HG02588 (cell line): ENCODE measurements around the gene OSBPL10.
"Not testable (repeated sequence)": the region's sequence is repeated elsewhere in the genome, so short reads cannot be mapped to it uniquely, and the experiment has no call there.

Experiments
- ATAC-seq: cut with Tn5 transposase; IDR thresholded peaks from one replicate; pipeline ENCODE4 v1.9.1; 2021; ENCODE audit warnings: mild to moderate bottlenecking, moderate library complexity; ENCODE audit not compliant: unreplicated experiment

Gene OSBPL10

DNA sequence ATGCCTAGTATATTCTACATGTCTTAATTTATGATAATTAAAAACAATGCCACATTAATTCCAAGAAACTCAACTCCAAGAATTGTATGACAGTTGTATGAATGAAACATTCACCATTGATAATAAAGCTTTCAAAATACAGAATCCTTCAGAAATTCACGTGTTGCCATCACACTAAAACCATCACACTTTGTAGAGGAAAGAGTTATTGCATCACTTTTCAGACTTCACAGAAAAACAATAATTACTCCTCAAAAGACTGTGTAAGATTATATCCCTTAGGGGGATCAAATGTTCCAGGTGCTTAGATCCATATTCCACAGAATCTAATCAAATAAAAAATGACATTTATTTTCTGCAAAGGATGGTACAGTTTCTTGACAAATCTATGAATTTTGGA is 85.0 kb downstream of the OSBPL10 start:
- no peak for ATAC-seq

DNA sequence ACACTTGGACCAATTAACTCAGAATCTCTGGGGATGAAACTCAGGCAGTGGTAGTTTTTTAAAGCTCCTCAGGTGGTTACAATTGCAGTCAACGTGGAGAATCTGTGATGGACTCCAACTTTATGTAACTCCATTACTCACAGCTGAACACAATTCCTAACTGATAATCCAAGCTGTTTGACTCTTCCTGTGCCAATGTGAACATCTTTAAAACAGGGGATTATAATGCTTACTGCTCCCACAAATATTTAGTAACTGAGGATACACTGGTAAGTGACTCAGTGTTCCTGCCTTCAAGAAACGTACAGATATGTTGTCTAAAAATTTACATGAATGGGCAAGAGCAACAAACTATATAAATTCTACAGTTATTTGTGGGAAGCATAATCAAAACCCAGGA is 85.6 kb downstream of the OSBPL10 start:
- ATAC-seq = no peak

DNA sequence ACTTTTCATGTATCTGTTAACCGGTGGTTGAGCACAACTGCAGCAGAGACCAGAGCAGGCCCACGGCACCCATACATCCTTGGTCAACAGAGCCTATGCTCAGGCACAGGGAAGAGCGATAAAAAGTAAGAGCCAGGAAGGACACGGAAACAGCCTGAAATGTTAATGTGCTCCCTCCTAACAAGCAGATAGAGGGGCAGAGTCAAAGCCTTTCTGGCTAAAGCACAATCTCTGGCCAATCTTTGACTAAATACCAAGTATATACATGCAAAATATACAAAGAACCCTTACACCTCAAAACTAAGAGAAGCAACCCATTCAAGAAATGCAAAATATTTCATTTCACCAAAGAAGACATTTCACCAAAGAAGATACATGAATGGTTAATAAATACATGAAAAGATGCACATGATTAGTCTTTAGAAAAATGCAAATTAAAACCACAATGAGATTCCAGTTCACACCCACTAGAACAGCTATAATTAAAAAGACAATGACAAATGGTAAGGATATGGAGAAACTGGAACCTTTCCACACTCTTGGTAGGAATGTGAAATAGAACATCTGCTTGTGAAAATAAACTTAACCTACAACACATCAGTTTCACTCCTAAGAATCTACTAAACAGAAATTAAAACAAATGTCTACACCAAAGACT is 88.0 kb downstream of the OSBPL10 start:
- ATAC-seq = no peak

DNA sequence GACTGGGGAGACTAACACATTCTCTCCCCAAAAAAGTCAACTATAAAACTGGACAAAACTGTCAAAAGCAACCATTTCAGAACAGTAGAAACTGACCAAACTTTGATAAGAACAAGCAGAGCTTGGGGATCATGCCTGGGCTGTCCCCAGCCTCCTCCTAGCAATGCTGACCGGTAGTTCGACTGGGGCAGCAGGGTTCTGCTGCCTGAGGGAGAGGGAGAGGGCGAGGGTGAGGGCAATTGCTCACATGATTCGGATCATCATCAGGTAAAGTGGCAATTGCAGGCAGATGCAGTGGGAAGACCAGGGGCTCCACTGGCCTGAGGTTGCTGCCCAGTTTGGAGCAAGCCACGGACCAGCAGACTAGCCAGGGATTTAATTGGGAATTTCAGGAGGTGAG is 88.6 kb downstream of the OSBPL10 start:
- no peak for ATAC-seq

DNA sequence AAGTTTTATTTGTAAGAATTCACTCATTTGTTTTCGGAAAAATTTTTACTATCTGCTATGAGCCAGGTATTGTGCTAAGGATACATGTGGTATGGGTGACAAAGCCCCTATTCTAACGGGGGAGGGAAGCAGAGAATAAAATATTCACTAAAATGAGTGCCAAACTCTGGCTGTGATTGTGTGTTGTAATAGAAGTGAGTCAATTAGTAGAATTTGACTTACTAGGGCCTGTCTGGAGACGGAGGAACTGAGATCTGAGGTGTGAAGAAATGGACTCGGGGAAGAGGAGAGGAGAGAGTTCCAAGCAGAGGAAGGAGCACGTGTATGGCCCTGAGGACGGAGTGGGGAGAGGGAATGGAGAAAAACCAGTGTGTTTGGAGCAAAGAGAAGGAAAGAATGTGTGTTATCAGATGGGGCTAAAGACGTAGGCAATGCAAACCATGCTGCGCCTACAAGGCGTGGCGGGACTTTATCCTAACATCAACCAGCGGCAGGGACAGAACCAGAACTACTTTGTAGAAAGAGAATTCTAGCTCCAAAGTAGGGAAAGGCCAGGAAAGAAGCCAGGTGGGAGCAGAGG is 89.1 kb downstream of the OSBPL10 start:
- ATAC-seq = no peak

DNA sequence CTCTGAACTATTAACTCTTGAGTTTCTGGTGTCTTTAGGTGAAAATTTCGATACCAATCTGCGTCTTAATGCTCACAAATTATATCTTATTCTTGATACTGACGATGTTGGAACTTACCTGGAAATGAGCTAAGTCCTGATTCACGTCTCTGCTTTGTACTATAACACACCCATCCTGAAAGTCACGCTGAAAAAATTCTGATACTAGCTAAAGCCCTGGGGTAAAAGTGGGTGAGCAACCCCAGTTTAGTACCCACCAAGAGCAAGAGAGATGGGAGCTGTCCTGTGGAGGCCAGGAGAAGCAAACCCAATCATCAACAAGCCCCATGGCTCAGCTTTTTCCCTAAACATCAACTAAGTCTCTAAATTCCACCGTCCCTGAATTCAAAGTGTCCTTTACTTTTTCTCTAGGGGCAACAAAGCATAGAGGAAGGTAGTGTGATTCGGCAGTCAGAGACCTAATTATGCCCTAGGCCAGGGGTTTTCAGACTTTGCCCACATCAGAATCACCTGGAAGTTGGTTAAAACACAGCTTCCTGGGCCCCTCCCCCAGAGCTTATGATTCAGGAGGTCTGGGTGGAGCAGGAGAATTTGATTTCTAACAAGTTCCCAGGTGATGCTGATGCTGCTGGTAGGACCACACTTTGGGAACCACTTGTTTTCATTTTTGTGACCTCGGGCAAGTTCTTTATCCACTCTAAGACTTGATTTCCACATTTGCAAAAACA is 90.2 kb downstream of the OSBPL10 start:
- ATAC-seq = no peak

DNA sequence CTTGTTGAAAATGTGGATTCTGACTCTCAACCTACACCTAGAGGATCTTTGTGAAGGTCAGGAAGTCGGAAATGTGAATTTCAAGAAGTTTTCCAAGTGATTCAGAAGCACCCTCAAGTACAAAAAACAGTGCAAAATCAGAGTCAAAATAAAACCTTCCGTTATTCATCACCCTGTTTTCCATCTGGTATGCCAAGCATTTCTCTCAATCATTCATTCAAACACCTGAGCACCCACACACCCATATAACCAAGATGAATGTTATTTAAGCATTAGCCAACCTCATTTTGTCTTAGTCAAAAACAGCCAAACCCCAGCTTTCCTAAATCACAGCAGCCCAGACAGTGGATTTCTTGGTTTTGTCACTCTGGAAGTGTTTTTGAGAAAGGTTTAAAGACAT is 91.1 kb downstream of the OSBPL10 start:
- no peak for ATAC-seq

DNA sequence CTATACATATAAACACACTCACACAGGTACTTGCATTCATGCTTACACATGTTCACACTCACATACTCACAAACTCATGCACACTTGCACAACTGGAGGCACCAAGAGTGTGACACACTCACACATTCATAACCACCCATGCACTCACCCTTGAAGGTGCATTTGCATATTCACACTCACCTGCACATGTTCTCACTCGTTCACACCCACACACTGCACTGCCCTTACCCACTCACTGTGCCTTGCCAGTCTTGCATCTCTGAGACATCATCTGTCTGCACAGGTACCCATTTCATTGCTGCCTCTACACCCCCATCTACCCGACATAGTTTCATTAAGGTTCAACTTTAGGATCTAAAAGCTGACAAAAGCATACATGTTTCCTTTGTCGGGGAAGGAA is 95.8 kb downstream of the OSBPL10 start:
- ATAC-seq = no peak

DNA sequence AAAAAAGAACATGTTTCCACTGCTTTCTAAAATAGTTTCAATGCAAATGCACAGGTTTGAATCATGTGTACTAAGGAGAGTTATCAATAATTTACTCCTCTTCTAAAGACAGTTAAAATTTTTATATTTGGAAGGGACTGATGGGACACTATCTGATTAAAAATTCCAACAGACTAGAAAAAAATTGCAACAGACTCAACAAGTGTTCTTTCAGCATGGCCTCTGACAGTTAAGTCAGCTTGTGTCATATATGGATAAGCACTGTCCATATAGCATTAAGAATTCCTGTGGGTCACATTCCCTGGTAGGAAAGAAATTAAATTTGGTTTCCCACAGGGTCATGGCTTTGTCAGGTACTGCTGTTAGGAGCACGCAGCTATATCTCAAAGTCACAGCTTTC is 96.8 kb downstream of the OSBPL10 start:
- ATAC-seq = no peak

DNA sequence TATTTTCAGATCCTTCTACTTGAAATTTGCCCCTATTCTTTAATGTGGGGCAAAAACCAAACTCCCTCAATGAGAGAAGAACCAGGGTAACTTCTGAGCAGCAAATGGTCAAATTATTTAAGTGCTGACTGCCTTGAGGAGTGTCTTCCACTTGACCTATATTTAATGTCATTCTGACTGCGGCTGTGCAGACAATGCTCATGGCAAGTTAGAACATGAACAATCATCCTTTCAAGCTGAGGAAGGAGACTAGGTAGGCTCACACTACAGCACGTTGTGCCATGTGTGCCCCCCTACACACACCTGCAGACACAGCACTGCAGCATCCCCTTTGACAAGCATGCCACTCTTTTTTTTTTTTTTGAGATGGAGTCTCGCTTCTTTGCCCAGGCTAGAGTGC is 98.2 kb downstream of the OSBPL10 start:
- no peak for ATAC-seq

DNA sequence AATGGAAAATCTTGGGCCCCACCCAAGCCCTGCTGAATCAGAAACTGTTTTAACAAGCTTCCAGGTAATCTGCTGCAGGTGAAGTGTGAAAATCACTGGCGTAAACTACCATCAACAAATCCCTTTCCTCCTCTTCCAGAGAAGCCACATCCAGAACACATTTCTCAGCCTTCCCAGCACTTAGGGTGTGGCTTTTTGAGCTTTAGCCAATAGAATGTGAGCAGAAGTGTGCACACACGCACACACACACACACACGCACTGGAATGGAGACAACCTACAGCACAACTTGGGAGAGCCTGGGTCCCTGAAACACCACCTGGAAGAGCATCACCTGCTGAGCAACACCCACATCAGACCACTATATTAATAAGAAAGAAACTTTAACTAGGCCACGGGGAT is 98.6 kb downstream of the OSBPL10 start:
- ATAC-seq = no peak

DNA sequence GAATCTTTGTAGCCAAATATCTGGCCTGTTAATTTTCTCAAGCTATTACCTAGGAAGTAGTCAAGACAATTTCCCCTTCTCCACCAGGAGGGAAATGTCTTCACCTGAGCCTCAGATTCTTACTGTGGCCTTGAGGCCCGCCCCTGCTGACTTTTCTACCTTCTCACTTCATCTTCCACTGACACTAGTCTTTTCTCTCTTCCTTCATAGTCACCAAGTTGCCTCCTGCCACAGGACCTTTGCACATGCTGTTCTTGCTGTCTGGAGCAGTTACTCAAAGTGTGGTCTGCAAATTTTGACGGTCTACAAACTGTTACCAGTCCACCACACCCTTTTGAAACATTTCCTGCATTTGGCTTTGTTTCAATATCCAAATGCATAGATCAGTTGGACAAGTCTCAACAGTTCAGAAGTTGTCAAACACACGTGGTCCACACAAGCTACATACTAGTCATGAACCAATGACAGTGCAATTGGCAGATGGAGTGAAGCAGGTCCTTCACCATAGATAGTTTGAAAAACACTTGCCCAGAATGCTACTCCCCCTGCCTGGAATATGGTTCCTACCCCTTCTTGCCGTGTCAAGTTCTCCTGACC is 100.5 kb downstream of the OSBPL10 start:
- ATAC-seq = no peak

DNA sequence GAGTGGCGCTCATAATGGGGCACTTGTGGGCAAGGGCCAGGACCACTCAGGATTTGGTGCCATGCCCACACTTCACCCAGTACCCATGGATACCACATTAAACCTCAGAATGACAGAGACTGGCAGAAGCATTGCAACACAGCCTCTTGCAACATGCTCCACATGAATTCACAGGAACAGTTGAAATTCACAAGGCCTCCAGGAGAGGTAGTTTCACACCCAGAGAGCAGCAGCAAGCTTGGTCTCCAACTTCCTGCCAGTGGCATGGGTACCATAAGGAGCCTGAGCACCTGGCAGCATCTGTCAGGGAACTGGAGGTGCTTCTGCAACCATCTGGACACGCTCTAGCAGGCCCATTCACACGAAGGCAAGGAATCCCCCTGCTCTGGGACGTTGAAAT is 101.0 kb downstream of the OSBPL10 start:
- no peak for ATAC-seq

DNA sequence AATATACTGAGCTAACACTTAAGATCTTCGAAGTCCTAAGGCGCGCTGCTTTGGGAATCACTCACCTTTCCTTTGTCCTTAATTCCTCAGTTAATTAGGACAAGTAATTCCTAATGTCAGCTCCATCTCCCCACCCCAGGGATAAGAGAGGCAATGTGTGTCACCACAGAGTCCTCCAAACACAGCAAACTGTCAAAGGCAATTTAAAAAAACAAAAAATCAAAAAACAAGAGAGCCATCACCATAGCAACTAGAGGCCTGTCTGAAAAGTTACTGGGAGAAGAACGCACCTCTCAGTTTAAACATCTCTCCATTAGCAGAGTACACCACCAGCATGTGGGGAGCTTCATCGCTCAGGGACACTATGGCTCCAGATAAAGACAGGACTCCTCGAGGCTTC is 101.7 kb downstream of the OSBPL10 start:
- ATAC-seq = no peak

DNA sequence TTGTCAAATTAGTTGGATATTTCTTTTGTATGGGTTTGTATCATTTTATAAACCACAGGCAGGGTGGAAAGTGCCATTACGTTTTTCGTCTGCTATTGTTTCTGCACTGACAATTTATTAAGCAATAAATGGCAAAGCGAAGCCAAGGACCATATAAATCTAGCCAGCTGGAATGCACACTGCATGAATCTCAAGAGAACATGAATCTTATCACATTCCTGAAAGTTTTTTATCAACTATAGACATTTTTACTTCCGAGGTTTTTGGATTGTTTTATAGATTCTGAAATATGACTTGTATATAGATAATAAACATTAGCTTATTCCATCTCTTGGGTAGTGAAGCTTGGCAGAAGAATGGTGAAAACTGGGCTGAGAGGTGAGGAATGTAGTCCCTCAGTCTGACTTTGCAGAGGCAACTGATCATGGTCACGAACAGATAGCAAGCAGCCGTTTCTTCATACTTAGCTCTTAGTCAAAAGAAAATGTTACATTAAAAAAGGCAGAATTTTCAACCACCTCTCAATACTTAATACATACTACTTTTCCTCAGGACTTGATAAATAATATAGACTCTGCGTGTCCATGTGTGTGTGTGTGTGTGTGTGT is 102.7 kb downstream of the OSBPL10 start:
- no peak for ATAC-seq

DNA sequence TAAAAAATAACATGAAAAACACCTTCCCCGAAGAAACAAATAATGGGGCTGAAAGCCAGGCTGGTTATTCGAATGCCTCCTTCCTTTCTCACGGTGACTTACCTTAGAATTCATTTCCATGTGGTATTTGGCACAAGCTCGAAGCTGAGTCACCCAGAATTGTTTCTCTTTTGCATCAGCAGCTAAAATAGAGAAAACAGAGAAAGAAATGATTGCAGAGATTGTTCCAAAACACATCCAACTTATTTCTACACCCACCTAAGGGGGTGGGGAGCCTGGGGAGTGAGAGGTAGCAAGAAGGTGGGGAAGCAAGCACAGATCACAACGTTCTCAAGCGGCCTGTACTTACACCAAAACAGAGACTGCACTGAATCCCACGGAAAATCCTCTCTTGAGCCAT is 104.7 kb downstream of the OSBPL10 start:
- no peak for ATAC-seq

DNA sequence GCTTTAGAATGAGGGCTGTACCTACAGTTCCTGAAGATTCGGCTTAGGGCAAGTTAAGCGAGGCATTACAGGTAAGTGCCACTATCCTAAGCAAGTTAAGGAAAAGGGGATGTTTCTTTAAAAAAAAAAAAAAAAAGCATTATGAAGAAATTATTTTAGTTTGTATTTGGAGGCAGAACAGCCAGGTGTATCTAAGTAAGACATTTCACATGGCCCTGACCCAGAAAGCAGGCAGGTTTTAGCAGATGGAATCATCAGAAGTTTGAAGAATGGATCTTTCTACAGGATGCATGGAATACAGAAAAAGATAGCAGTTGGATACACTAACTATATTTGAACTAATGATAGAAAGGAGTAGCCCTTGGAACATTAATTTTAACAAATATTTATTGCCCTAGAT is 105.6 kb downstream of the OSBPL10 start:
- ATAC-seq = no peak

DNA sequence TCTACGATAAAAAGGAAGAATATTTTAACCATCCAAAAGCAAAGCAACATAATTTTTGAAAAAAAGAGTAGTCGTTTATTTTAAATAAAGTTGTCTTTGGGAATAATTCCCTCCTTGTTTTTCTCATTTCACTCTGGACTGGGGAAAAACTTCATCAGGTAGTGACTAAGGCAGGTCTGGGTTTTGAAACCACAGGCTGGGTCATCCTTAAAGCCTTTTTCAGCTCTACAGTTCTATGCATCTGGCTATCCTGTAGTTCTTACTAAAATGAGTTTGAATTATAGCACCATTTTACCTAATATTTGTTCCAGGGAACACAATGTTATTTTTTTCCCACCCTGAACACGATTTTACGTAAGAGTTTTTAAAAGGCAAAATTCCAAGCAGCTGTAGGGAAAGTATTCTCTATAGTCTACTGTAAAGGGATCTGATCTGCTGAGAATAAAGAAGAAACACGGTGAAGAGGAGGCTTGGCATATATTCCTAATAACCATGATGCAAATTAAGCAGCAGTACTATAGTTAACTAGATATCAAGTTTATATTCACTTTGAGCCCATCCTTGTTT is 107.7 kb downstream of the OSBPL10 start:
- no peak for ATAC-seq

DNA sequence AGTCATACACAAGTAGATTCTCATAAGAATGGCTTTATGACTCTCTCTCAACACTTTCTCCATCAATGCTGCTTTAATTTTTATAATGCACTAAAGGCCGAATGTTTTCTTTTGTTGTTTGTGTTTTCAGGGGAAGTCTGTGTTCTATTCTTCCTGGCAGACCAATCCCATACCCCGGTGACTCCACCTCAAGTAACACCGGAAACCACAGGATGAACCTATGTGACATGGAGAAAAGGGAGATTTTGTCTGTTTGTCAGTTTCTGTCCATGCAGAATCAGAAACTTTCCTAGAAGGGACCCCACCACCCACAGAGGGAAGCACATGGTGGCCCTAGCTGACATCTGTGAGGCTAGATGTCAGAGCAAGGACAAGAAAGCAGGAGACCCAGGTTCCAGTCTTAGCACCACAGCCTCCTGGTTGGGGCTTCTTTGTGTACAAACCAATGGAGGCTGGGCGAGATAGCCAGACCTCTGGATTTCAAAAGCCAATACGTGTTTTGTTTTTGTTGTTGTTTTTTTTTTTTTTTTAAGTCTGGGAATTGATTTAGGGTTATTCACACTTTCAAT is 109.0 kb downstream of the OSBPL10 start:
- no peak for ATAC-seq

DNA sequence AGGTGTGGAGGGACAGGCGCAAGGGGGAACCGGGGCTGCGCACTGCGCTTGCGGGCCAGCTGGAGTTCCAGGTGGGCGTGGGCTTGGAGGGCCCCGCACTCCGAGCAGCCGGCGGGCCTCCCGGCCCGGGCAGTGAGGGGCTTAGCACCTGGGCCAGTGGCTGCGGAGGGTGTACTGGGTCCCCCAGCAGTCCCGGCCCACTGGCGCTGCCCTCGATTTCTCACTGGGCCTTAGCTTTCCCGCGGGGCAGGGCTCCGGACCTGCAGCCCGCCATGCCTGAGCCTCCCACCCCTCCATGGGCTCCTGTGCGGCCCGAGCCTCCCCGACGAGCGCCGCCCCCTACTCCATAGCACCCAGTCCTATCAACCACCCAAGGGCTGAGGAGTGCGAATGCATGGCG is 111.0 kb downstream of the OSBPL10 start:
- not testable (repeated sequence) for ATAC-seq

DNA sequence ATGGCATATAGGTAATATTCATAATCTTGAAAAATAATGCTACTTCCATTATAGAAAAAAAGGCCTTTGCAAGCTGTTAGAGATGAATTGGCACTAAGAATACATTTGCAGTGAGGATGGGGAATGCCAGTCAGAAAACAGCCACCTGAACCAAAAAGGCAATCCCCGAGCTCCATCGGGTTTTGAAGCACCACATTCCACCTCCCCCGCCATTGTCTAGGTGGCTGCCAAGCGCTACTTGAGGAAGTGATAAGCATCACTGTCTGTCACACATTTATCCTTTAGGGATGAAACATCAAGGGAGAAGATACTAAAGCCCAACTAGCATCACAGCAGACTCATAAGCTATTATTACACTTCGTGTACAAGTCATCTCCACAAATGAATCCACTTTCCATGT is 112.8 kb downstream of the OSBPL10 start:
- ATAC-seq = no peak
